Tibial nerve (tissue), 3 donors: ENCODE measurements around the gene XKR8.
"Not testable (repeated sequence)": the region's sequence is repeated elsewhere in the genome, so short reads cannot be mapped to it uniquely, and the experiment has no call there.

ENCODE experiments used
- POLR2A ChIP-seq, 2 donors: fragments of 450-650 bp; IDR thresholded peaks; one replicate each; pipeline ENCODE4 v1.6.1; 2017; ENCODE audit warnings: antibody characterized with exemption in 2 of 2, mild to moderate bottlenecking in 2 of 2, moderate library complexity in 2 of 2
- TF ChIP-seq, protein P1 (sequence below), 5 experiments: fragments of 200-600 bp in 3 of 5; fragments of 450-650 bp in 2 of 5; sonication (generic) in 3 of 5; IDR thresholded peaks; one replicate each; pipeline ENCODE4 v1.5.1; 2016 to 2019; ENCODE audit warnings: antibody characterized with exemption in 5 of 5, mild to moderate bottlenecking in 3 of 5, moderate library complexity in 2 of 5

DNA sequence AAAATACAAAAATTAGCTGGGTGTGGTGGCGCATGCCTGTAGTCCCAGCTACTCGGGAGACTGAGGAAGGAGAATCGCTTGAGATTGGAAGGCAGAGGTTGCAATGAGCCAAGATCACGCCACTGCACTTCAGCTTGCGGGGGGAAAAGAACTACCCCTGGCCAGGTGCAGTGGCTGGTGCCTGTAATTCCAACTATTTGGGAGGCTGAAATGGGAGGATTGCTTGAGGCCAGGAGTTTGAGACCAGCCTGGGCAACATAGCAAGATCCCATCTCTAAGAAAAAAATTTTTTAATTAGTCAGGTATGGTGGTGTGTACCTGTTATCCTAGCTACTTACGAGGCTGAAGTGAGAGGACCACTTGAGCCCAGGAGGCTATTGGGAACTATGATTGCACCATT is 34.8 kb downstream of the XKR8 start:
- TF ChIP-seq, protein P1, sequence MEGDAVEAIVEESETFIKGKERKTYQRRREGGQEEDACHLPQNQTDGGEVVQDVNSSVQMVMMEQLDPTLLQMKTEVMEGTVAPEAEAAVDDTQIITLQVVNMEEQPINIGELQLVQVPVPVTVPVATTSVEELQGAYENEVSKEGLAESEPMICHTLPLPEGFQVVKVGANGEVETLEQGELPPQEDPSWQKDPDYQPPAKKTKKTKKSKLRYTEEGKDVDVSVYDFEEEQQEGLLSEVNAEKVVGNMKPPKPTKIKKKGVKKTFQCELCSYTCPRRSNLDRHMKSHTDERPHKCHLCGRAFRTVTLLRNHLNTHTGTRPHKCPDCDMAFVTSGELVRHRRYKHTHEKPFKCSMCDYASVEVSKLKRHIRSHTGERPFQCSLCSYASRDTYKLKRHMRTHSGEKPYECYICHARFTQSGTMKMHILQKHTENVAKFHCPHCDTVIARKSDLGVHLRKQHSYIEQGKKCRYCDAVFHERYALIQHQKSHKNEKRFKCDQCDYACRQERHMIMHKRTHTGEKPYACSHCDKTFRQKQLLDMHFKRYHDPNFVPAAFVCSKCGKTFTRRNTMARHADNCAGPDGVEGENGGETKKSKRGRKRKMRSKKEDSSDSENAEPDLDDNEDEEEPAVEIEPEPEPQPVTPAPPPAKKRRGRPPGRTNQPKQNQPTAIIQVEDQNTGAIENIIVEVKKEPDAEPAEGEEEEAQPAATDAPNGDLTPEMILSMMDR (IDR thresholded peaks at IDR 0.05) = not testable (repeated sequence)
- TF ChIP-seq POLR2A (IDR thresholded peaks at IDR 0.05) = not testable (repeated sequence)
